ENCODE results near the gene EIF3I. TPM values are rescaled to one million over a fixed set of nuclear protein-coding genes. Genes with fewer than 3 reads are reported as not detected.

EIF3I gene
- 145 TPM for total RNA-seq

- peak; percentile 98 for DNase-seq
Observed at GRCh38 chr1:32221980-32222755, at the start of gene EIF3I, which contains the start of gene TMEM234. TSS of gene EIF3I (plus strand) at chr1:32222407. CDS start at chr1:32222442, 35 bp downstream. TSS of gene TMEM234 (minus strand) at chr1:32222353. CDS start at chr1:32222322, 31 bp downstream.

DNA sequence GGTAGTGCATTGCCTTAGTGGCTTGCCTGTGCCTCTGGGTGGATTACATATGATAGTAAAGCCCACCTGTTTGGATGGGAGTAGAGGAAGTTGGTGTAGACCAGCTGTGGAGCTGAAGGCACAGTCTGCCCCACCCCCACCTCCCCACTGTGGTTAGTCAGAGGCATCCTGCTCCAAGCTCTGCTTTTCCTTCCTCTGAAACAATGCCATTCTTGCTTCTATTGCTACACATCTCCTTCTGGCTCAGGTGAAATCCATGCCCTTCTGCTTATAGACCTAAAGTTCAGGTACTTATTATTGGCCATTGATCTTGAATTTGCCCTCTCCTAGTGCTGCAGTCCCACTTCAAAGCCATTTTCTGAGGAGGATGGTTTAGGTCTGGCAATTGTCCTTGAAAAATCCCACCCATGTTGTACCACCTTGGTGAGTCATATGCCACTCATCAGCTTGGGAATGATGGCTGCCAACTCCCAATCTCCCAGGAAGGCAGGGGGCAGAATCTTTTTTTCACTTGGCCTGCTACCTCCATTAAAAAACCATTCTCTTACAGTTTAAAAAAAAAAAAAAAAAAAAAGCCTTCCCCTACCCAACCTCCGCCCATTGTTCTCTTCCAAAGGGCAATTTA, 49.5 kb upstream of the EIF3I start:
- DNase-seq = no peak

DNA sequence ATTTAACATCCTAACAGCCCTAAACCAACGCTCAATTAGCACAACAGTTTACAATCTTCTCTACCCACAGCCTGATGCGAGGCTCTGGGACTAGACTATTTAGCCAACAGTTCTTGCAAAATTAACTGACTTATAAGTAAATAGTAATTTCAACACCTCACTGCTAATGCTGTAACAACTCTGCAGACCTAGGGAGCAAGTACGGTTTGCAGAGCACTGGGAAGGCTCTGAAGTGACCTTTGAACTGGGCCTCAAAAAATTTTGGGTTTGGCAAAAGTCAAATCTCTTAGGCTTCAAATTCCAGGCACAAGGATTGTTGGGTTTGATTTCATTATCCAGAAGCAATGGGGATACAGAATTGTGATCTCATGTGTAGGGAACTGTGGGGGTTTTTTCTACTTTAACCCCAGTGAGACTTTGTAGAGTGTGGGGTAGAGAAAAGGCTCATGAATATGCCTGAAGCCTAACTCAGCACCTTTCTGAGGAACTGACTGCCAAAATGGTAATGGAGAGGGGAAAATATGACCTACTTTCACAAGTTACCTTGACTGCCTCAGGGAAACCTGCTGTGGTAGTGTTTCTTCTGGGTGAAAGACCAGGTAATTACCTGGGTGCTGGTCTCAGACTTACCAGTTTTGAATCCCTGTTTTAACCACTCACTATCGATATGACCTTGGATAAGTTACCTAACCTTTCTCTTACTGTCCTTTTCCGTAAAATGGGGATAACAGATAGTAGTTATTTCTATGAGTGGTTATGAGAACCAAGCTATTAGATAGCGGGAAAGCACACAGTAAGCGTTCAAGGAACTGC, 43.6 kb upstream of the EIF3I start:
- no peak for DNase-seq

DNA sequence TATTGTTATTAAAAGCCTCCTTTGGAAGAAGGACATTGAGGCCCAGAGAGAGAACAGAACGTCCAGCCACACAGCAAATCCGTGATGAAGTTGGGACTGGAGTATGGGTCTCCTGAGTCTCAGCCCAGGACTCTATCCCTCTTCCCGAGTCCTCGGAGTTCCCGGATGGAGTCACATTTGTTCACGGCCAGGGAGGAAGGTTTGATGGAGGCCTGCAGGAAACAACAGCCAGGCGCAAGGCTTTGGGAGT, 43.1 kb upstream of the EIF3I start:
- DNase-seq = no peak

DNA sequence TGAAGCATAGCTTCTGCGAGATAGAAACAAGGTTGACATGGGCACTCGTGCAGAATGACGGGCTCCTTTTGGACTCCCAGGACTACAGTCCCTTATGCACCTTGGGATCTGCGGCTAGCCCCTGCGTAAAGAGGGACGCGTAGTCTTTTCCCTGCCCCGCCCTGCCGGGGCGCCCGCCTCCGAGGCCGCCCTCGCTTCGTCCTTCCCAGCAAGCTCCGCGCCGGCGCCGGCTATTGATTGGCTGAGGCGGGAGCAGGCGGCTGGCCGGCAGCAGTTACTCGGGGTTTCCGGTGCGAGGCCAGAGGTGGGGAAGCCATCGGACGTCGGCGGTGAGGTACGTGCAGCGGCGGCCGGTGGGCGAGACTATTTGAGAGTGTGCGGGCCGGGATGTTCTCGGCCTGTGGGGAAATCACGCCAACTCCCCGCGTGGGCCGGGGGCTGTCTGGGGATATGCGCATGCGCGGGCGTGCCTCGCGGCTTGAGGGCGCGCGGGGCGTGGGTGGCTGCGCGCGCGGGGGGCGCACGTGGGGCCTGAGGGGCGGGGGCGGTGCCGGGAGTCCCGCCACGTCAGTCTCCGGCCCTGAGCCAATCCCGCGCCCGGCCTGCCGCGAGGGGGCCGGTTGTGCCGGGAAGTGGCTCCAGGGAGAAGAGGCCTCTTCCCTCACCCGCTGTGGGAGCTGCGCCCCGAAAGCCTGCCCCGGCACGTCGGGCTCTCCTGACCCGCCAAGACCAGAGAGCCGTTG, 42.6 kb upstream of the EIF3I start, which contains the start of gene TXLNA:
TSS of gene TXLNA (plus strand) at position 233 of the 743 bp plus-strand sequence. CDS start 671 bp downstream, outside the sequence.
- DNase-seq = peak; percentile 97

DNA sequence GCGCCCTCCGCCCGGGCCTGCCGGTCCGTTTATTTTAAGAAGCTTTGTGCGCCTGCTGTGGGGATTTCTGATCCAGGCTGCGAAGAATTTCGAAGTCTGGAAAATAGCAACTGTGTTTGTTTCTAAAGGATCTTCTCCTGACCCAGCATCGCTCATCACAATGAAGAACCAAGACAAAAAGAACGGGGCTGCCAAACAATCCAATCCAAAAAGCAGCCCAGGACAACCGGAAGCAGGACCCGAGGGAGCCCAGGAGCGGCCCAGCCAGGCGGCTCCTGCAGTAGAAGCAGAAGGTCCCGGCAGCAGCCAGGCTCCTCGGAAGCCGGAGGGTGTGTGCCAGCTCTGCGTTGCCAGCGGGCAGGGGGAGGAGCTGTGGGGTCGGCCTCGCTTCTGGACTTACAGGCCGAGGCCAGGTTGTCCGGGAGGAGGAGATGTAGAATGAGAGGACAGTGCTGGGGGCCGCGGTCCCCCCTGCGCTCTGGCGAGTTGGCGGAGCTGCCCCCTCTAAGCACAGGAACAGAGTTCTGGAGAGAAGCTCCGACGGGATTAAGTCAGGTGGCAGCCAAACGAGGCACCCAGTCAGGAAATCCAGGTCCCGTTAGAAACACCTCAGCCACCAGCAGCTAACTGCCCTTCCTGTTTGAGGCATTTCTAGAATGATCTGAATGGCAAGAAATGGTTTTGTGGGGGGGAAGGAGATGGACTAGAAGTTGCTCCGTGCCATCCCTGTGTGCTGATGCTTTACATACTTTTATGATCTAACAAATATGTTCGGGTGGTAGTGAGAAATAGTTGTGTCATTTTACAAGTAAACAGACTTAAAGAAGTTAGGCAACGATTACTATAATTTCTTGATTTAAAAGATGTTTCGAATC, 41.8 kb upstream of the EIF3I start:
- DNase-seq = peak; percentile 60

- no peak for DNase-seq
Observed at GRCh38 chr1:32181065-32181464, 41.1 kb upstream of the EIF3I start.

- no peak for DNase-seq
Observed at GRCh38 chr1:32181563-32181962, 40.6 kb upstream of the EIF3I start.

DNA sequence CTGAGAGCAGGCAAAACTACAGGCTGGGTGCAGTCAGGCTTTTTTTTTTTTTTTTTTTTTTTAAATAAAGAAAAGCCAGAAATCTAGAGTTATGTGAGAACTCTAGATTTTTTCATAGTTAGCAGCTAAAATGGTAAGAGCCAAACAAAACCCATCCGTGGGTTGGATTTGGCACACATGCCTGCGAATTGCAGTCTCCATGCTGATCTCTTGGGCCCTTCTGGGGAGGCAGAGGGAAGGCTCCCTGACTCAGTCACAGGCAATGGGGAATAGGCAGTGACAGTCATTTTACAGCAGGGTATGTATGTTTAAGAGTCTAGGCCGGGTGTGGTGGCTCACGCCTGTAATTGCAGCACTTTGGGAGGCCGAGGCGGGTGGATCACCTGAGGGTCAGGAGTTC, 40.1 kb upstream of the EIF3I start:
- no peak for DNase-seq

DNA sequence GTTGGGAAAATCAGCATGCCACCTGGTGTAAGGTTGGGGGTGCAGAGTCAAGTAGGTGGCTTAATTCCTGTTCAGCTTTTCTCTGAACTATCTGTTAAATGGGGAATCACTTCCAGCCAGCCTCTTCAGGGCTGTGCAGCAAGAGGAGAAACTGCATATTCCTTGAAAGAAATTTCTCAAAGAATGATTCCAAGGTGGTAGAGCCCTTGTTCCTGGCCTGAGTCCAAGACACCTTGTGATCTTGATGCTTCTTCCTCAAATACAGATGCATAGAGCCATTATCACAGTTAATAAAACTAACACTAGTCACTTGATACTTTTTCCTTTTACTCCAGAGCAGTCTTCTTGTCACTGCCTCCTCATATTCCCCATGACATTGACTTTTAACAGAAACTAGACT, 37.6 kb upstream of the EIF3I start:
- DNase-seq = no peak

DNA sequence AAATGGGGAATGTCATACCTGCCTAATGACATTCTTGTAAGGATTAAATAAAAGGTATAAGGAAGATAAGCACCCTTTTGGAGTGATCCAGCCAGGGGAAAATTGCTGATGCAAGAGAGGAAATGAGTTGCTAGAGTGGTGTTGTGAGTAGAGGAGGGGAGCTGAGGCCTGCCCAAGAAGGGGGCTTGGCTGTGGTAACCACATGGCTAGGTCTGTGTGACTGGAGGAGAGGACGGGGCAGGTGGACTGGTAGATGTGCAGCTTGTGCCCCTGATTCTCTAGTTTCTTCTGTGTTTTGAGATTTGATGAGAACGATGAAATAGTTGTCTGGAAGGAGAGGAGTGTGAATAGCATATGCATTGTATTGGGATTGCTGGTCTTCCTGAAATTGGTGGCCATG, 36.1 kb upstream of the EIF3I start:
- no peak for DNase-seq

DNA sequence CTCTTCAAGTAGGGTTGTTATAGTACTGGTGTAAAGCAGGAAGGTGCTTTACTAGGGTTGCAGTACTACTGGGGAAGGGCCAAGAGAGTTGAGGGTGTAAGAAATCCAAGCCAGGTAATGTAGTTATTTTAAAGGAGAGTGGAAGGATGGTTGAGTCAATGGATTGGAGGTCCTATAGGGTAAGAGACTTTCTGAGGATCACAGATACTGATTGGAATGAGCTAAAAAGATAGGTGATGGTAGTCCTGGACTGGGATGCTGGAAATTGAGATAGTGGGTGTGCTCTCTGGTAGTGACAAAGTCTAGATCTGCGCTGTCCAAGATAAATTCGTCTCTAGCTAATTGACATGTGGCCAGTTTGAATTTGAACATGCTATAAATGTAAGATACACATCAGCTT, 35.7 kb upstream of the EIF3I start:
- DNase-seq = no peak

- no peak for DNase-seq
Observed at GRCh38 chr1:32187850-32188249, 34.4 kb upstream of the EIF3I start.

DNA sequence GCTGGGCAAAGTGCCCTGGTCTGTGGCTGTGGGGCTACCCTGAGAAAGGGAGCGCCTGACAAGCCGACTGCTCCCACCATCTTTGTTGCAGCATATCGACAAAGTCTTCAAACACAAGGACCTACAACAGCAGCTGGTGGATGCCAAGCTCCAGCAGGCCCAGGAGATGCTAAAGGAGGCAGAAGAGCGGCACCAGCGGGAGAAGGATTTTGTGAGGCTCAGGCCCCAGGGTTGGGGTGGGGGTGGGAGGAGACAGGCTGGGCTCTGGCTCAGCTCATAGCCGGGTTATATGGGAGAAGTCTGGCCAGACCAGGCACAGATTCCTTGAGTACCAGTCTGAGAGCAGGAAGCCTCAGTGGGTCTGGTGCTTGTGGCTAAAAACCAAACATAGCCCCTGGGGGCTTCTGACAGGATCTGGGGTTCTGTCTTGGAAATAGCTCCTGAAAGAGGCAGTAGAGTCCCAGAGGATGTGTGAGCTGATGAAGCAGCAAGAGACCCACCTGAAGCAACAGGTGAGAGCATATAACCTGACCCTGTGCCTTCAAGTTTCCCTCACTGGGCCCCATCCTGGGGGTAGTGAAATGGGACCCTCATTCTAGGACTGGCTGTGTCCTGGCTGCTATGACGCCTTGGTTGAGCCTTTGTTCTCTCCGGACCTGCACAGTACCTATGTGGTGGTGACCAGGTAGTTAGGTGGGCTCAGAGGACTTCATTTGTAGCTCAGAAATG, 29.8 kb upstream of the EIF3I start:
- DNase-seq = no peak

DNA sequence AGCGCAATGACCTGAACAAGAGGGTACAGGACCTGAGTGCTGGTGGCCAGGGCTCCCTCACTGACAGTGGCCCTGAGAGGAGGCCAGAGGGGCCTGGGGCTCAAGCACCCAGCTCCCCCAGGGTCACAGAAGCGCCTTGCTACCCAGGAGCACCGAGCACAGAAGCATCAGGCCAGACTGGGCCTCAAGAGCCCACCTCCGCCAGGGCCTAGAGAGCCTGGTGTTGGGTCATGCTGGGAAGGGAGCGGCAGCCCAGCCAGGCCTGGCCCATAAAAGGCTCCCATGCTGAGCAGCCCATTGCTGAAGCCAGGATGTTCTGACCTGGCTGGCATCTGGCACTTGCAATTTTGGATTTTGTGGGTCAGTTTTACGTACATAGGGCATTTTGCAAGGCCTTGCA, 27.2 kb upstream of the EIF3I start:
- DNase-seq = no peak

DNA sequence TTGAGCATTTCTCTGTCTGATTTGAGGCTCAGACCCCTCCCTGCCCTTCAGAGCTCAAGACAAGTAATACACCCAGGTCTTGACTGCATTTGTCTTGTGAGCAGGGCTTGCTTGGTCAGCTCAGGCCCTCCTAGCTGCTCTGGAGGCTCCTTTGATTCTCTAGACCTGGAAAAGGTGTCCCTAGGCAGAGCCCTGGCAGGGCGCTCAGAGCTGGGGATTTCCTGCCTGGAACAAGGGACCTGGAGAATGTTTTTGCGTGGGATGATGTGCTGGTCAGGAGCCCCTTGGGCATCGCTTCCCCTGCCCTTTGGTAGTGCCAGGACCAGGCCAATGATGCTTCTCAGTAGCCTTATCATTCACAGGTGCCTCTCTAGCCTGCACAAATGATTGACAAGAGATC, 26.7 kb upstream of the EIF3I start:
- DNase-seq = no peak

DNA sequence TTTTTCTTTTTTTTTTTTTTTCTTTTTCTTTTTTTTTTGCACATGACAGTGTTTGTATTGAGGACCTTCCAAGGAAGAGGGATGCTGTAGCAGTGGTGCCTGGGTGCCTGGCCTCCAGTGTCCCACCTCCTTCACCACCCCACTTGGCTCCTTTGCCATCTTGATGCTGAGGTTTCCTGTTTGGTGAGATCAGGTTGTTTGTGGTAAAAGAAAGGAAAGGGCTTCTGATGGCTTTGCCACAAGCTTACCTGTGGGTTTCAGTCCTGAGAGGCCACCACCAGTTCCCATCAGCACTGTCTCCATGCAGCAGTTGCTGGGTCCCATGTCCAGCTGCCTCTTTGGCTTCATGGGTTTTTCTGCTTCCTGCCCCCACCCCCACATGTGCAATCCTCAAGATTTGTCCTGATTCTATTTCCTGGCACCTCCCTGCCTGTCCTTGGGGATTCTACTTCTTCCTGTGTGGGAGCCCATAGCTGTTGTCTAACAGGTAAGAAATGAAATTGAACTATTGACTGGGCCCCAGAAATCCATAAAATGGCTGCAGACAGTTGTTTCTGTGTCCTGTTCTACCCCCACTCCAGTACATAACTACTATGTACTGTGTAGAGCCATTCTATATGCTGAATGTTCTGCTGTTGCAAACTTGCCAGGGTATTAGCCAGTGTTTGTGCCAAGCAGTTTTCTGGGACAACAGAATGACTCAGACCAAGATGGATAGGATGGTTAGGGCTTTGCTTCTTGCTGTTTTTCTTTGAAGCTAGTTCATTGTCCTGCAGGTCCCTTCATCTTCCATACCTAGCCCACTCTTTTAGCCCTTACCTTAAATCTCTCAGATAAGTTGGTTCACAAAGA, 26.0 kb upstream of the EIF3I start:
- no peak for DNase-seq

DNA sequence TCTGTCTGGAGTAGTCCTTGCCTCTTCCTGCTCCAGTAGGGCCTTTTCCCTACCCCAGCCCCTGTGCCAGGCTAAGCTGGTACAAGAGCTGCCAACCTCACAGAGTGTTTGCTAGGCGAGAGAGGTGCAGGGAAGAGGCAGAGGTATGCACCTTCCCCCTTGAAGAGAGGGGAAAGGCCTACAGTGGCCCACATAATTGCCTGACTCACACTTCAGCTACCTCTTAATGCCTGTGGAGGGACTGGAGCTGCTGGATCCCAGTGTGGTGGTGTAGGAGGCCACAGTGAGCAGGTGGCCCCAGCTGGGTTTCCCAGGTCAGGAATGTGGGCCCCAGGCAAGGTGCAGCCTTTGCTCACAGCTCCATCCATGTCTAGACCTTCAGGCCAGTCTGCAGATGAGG, 25.1 kb upstream of the EIF3I start:
- DNase-seq = no peak

DNA sequence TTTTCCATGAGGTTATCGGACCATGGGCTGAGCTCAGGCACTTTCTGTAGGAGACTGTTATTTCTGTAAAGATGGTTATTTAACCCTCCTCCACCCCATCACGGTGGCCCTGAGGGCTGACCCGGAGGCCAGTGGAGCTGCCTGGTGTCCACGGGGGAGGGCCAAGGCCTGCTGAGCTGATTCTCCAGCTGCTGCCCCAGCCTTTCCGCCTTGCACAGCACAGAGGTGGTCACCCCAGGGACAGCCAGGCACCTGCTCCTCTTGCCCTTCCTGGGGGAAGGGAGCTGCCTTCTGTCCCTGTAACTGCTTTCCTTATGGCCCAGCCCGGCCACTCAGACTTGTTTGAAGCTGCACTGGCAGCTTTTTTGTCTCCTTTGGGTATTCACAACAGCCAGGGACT, 24.4 kb upstream of the EIF3I start:
- no peak for DNase-seq

Data from tongue (tissue), 2 donors.